ENCODE results near the gene C10orf62. TPM values are rescaled to one million over a fixed set of nuclear protein-coding genes. Genes with fewer than 3 reads are reported as not detected.

The C10orf62 gene
- total RNA-seq, 1 experiment from 2014 or later, result not detected

DNA sequence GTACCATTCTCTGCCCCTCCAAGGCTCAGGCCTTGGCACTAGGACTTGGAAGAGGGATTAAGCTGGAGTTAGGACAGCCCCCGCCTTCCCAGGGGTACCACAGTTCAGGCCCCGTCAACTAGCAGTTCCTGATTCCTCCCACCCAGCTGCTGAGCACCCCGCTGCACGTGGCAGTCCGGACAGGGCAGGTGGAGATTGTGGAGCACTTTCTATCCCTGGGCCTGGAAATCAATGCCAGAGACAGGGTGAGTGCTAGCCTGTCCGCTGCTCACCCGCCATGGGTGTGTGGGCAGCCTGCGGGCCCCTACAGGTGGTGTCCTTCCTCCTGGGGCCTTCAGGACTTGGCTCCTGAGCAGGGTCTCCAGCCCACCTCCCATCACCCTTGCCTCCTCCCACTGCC is 7.4 kb upstream of the C10orf62 start:
- ATAC-seq (no peak), DNase-seq (ENCODE audit: low read depth, low spot score) (no peak)
- CTCF ChIA-PET, result no interaction called here
- H3K4me1 ChIP-seq (ENCODE audit: control insufficient read depth, insufficient read depth, low read length), result peaks cover 13% of the 10 kb centered on the region
- H3K9me3 ChIP-seq (ENCODE audit: control insufficient read depth, insufficient read depth, low read depth, low read length), result no peaks in the 10 kb centered on the region
- H3K4me3 ChIP-seq (ENCODE audit: low read depth in 2 of 2, low read length in 2 of 2), result no peak overlapping the region
- no peaks in the 10 kb centered on the region for H3K27me3 ChIP-seq (ENCODE audit: control insufficient read depth, insufficient read depth, low read length)
- no TSS peak for BruUV-seq (replicated peaks)
- intact Hi-C loops (cut with micrococcal nuclease; ENCODE audit: unreplicated experiment) (no loop called here), in situ Hi-C loops (cut with HindIII; ENCODE audit: low pct_unique_long_range_greater_than_20kb, low sequenced_read_pairs) (no loop called here)
- no peaks in the 10 kb centered on the region for H3K36me3 ChIP-seq (ENCODE audit: control insufficient read depth, insufficient read depth, low read length)
- POLR2A ChIA-PET, result no interaction called here
- no peak overlapping the region for H3K27ac ChIP-seq (ENCODE audit: low read length)
- TF ChIP-seq TCF7L2 (IDR thresholded peaks at IDR 0.05; ENCODE audit: low read depth, low read length), result no peak
- no peak for TF ChIP-seq SIN3A (IDR thresholded peaks at IDR 0.05; ENCODE audit: borderline replicate concordance, insufficient read depth, low read depth, low read length)
- TF ChIP-seq, protein P1, sequence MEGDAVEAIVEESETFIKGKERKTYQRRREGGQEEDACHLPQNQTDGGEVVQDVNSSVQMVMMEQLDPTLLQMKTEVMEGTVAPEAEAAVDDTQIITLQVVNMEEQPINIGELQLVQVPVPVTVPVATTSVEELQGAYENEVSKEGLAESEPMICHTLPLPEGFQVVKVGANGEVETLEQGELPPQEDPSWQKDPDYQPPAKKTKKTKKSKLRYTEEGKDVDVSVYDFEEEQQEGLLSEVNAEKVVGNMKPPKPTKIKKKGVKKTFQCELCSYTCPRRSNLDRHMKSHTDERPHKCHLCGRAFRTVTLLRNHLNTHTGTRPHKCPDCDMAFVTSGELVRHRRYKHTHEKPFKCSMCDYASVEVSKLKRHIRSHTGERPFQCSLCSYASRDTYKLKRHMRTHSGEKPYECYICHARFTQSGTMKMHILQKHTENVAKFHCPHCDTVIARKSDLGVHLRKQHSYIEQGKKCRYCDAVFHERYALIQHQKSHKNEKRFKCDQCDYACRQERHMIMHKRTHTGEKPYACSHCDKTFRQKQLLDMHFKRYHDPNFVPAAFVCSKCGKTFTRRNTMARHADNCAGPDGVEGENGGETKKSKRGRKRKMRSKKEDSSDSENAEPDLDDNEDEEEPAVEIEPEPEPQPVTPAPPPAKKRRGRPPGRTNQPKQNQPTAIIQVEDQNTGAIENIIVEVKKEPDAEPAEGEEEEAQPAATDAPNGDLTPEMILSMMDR (IDR thresholded peaks at IDR 0.05), result no peak
- no peak for TF ChIP-seq POLR2AphosphoS5 (IDR thresholded peaks at IDR 0.05; ENCODE audit: low read depth, low read length)
- TF ChIP-seq, protein P2, sequence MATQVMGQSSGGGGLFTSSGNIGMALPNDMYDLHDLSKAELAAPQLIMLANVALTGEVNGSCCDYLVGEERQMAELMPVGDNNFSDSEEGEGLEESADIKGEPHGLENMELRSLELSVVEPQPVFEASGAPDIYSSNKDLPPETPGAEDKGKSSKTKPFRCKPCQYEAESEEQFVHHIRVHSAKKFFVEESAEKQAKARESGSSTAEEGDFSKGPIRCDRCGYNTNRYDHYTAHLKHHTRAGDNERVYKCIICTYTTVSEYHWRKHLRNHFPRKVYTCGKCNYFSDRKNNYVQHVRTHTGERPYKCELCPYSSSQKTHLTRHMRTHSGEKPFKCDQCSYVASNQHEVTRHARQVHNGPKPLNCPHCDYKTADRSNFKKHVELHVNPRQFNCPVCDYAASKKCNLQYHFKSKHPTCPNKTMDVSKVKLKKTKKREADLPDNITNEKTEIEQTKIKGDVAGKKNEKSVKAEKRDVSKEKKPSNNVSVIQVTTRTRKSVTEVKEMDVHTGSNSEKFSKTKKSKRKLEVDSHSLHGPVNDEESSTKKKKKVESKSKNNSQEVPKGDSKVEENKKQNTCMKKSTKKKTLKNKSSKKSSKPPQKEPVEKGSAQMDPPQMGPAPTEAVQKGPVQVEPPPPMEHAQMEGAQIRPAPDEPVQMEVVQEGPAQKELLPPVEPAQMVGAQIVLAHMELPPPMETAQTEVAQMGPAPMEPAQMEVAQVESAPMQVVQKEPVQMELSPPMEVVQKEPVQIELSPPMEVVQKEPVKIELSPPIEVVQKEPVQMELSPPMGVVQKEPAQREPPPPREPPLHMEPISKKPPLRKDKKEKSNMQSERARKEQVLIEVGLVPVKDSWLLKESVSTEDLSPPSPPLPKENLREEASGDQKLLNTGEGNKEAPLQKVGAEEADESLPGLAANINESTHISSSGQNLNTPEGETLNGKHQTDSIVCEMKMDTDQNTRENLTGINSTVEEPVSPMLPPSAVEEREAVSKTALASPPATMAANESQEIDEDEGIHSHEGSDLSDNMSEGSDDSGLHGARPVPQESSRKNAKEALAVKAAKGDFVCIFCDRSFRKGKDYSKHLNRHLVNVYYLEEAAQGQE (IDR thresholded peaks at IDR 0.05; ENCODE audit: insufficient read depth in 1 of 2, low read depth in 2 of 2, low read length in 1 of 2), result no peak

DNA sequence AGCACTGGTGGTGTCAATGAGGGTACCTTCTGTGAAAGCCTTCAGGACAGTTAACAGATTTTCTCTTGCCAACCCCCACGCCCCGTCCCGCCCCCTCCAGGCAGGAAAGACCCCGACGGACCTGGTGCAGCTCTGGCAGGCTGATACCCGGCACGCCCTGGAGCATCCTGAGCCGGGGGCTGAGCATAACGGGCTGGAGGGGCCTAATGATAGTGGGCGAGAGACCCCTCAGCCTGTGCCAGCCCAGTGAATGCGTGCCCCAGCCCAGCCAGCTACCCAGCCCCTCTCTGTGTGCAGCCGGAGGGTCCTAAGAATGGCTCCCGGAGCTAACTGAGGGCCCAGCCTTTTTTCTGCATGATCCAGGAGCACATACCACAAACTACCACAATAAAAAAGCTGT is 6.0 kb upstream of the C10orf62 start:
- intact Hi-C loops (cut with micrococcal nuclease; ENCODE audit: unreplicated experiment), result no loop called here
- Histone ChIP-seq H3K36me3 (ENCODE audit: control insufficient read depth, insufficient read depth, low read length) (no peaks in the 10 kb centered on the region), H3K27me3 (ENCODE audit: control insufficient read depth, insufficient read depth, low read length) (no peaks in the 10 kb centered on the region), H3K9me3 (ENCODE audit: control insufficient read depth, insufficient read depth, low read depth, low read length) (no peaks in the 10 kb centered on the region), H3K4me3 (ENCODE audit: low read depth in 2 of 2, low read length in 2 of 2) (no peak overlapping the region), H3K27ac (ENCODE audit: low read length) (no peak overlapping the region), H3K4me1 (ENCODE audit: control insufficient read depth, insufficient read depth, low read length) (peaks cover 13% of the 10 kb centered on the region)
- in situ Hi-C loops (cut with HindIII; ENCODE audit: low pct_unique_long_range_greater_than_20kb, low sequenced_read_pairs), result no loop called here
- no peak for DNase-seq (ENCODE audit: low read depth, low spot score)
- ChIA-PET POLR2A (interaction anchor here (0.6 kb wide), 1 partner anchor 8 kb away, joined by 7 read pairs; no protein-coding TSS in a partner anchor), CTCF (interaction anchor here (0.5 to 1.6 kb wide), 2 partner anchors 12 to 49 kb away, joined by 3 to 7 read pairs; partner anchors contain the start of gene ANKRD2)
- TF ChIP-seq TCF7L2 (IDR thresholded peaks at IDR 0.05; ENCODE audit: low read depth, low read length) (no peak), POLR2AphosphoS5 (IDR thresholded peaks at IDR 0.05; ENCODE audit: low read depth, low read length) (no peak), SIN3A (IDR thresholded peaks at IDR 0.05; ENCODE audit: borderline replicate concordance, insufficient read depth, low read depth, low read length) (no peak)
- TF ChIP-seq, protein P2 (IDR thresholded peaks at IDR 0.05; ENCODE audit: insufficient read depth in 1 of 2, low read depth in 2 of 2, low read length in 1 of 2), result no peak
- TF ChIP-seq, protein P1 (IDR thresholded peaks at IDR 0.05), result no peak
- BruUV-seq (replicated peaks), result no TSS peak
- ATAC-seq, result no peak
